Coronary artery (tissue), 2 donors: ENCODE measurements around the gene ANKRD28.

Experiments
- DNase-seq: peaks from one replicate; pipeline ENCODE4 v3.0.0-alpha.2; 2017; ENCODE audit warnings: low spot score
- H3K27ac ChIP-seq, 2 donors: fragments of 200-600 bp; sonication (generic); one replicate each; pipeline ENCODE4 v1.5.1; 2016 to 2019
- H3K4me3 ChIP-seq: fragments of 200-600 bp; sonication (generic); 2 replicates; pipeline ENCODE4 v1.5.1; 2016; ENCODE audit warnings: mild to moderate bottlenecking, moderate library complexity
- TF ChIP-seq, protein P1 (sequence below): fragments of 200-600 bp; sonication (generic); IDR thresholded peaks from one replicate; pipeline ENCODE4 v1.5.1; 2019; ENCODE audit warnings: antibody characterized with exemption

Gene ANKRD28

DNA sequence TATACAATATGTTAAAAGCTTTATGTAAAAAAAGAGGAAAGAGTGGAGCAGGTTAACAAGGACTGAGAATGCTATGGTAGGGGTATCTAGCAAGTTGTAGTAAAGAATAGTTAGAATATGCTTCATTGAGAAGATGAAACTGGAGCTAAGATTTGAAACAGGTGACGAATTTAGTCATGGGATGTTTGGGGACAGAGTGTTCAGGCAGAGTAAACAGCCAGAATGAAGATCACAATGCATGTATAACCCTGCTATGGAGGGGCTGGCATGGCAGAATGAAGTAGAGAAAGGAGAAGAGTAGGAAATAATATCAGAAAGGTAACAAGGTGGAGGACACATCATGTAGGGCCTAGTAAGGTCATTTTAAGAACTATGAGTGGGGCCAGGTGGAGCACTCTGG lies 124.2 kb downstream of the ANKRD28 start:
- H3K4me3 ChIP-seq: no peak overlapping the region
- no peak overlapping the region for H3K27ac ChIP-seq
- TF ChIP-seq, protein P1, sequence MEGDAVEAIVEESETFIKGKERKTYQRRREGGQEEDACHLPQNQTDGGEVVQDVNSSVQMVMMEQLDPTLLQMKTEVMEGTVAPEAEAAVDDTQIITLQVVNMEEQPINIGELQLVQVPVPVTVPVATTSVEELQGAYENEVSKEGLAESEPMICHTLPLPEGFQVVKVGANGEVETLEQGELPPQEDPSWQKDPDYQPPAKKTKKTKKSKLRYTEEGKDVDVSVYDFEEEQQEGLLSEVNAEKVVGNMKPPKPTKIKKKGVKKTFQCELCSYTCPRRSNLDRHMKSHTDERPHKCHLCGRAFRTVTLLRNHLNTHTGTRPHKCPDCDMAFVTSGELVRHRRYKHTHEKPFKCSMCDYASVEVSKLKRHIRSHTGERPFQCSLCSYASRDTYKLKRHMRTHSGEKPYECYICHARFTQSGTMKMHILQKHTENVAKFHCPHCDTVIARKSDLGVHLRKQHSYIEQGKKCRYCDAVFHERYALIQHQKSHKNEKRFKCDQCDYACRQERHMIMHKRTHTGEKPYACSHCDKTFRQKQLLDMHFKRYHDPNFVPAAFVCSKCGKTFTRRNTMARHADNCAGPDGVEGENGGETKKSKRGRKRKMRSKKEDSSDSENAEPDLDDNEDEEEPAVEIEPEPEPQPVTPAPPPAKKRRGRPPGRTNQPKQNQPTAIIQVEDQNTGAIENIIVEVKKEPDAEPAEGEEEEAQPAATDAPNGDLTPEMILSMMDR: no peak
- no peak for DNase-seq

DNA sequence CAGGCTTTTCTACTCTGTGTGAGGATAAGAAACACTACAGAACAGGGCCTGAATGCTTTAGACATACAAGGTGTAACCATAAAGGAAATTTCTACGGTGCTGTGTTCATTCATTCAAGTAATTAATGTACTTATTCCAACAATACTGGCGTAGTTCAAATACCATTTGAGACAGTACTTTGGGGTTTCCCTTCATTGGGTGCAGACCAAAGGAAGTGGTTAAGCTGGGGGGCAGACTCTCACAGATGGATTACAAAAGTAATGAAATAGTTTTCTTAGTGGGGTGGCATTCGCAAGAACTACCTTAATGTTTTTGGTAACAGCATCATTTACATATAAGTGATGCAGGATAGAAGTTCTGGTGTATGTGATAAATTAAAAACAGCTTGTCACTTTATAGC lies 130.3 kb downstream of the ANKRD28 start:
- no peak overlapping the region for H3K4me3 ChIP-seq
- H3K27ac ChIP-seq: no peak overlapping the region
- TF ChIP-seq, protein P1: no peak
- DNase-seq: no peak

DNA sequence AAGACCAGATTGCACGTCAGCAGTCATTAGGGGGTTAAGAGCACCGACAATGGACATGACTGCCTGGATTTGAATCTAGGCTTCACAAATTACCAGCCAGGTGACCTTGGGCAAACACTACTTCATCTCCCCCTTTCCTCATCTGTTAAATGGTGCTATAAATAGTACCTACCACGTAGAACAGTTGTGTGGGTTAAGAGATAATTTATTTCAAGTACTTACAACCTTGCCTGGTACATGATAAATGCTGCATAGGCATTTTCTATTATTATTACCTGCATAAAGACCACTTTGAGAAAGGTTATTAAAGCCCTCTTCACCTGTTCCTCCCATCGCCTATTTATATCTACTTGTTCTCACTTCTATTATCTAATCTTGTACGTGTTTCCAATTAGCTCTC lies 131.5 kb downstream of the ANKRD28 start:
- TF ChIP-seq, protein P1: no peak
- no peak for DNase-seq
- no peak overlapping the region for H3K4me3 ChIP-seq
- H3K27ac ChIP-seq: no peak overlapping the region

DNA sequence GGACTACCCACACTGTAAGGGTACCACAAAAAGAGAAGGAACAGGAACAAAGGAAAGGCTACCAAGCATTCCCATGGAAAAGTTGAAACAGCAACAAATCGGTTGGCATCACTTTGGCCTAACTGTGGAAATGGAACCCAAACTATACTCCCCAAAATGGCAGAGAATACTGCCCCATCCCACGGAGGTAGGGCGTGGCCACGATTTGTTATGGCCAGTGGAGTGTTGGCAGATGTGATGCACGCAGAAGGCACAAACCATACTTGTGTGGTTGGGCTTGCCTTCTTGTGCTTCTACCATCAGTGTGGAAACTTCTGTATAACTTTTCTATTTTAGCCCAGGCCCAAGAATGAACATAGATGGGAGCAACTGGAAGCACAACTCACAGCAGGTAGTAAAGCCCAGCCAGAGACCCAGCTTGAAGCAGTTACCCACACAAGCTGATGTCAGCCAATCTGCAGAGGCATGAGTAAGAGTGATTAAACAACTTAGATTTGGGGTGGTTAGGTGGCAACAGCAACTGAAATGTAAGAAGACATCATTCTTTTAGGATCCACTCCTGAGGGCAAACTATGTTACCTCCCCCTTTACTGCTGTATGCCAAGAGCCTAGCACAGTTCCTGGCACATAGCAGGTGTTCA lies 132.1 kb downstream of the ANKRD28 start:
- H3K4me3 ChIP-seq: no peak overlapping the region
- H3K27ac ChIP-seq: no peak overlapping the region
- TF ChIP-seq, protein P1: no peak
- no peak for DNase-seq

DNA sequence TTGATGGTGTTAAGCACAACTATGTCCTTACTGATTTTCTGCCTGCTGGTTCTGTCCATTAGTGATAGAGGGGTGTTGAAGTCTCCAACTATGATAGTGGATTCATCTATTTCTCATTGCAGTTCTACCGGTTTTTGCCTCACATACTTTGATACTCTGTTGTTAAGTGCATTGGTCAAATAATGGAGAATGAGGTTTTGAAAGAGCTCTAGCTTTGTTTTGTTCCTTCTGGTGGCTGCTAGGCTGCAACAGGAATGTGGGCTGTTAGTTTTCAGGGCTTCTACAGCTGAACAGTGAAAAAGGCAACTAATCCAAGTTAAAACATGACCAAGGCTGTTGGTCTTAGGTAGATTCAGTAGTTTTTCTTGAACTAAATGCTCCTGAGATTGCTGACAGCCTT lies 133.6 kb downstream of the ANKRD28 start:
- TF ChIP-seq, protein P1: no peak
- no peak overlapping the region for H3K27ac ChIP-seq
- no peak for DNase-seq
- no peak overlapping the region for H3K4me3 ChIP-seq

DNA sequence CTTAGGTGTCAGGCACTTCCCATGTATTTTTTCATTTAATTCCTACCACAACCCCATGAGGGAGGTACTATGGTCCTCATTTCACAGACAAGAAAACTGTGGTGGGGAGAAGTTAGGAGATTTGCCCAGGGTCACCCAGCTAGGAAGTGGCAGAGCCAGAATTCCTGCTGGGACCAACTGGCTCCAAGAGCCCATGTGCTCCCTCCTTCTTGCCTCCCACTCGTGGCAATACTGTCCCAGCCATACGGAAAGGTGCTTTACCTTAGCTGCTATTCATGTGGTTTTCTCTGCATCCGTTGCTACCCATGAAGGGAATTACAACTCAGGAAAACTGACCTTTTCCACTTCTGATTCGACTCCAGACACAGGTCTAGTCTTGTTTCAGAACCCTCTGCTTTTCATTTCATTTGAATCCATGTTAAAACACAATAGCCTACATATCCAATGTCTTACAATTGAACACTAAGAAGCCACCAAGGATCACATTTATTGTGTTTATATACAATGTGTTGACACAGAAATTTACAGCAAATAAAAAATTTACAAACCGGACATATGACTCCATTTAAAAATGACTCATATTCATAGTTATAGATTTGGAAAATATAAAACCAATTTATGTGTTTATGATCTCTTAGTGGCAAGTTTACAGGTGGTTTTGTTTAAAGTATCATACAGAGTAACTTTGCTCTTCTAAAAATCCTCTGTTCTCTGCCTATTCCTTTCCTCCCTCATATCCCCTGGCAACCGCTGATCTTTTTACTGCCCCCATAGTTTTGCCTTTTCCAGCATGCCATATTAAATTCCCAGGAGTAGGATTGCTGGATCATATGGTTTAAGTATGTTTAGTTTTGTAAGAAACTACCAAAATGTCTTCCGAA lies 137.5 kb downstream of the ANKRD28 start:
- no peak overlapping the region for H3K27ac ChIP-seq
- no peak for DNase-seq
- no peak overlapping the region for H3K4me3 ChIP-seq
- TF ChIP-seq, protein P1: no peak
